Esophagus muscularis mucosa (tissue), 4 donors: Measurements from ENCODE around the gene CSKMT. TPM values are rescaled to one million over a fixed set of nuclear protein-coding genes. Genes with fewer than 3 reads are reported as not detected.

ENCODE experiments used
- DNase-seq: peaks from one replicate; pipeline ENCODE4 v3.0.0-alpha.2; 2017; ENCODE audit errors: extremely low spot score
- H3K27ac ChIP-seq, 4 donors: fragments of 200-600 bp; sonication (generic); replicated peaks in 1 of 4; 1 replicate in 3 of 4; 2 replicates in 1 of 4; pipeline ENCODE4 v1.5.1; 2016 to 2019; ENCODE audit warnings: mild to moderate bottlenecking in 1 of 4
- H3K27me3 ChIP-seq, 4 donors: fragments of 200-600 bp; sonication (generic); one replicate each; pipeline versions ENCODE4 v1.5.1 to v1.6.0; 2016 to 2019
- H3K36me3 ChIP-seq, 4 donors: fragments of 200-600 bp; sonication (generic); one replicate each; pipeline ENCODE4 v1.5.1; 2016 to 2019
- H3K4me1 ChIP-seq, 4 donors: fragments of 200-600 bp; sonication (generic); one replicate each; pipeline ENCODE4 v1.5.1; 2016 to 2019
- H3K4me3 ChIP-seq, 4 donors: fragments of 200-600 bp; sonication (generic); 1 replicate in 2 of 4; 2 replicates in 2 of 4; pipeline ENCODE4 v1.5.1; 2016 to 2019; ENCODE audit warnings: mild to moderate bottlenecking in 4 of 4, moderate library complexity in 1 of 4
- H3K9me3 ChIP-seq, 4 donors: fragments of 200-600 bp; sonication (generic); 1 replicate in 3 of 4; 2 replicates in 1 of 4; pipeline ENCODE4 v1.5.1; 2016 to 2019
- CTCF ChIP-seq, 3 experiments: fragments of 200-600 bp in 2 of 3; fragments of 450-650 bp in 1 of 3; sonication (generic) in 2 of 3; IDR thresholded peaks; one replicate each; pipeline ENCODE4 v1.5.1; 2017 to 2019; ENCODE audit warnings: antibody characterized with exemption in 3 of 3, mild to moderate bottlenecking in 2 of 3, moderate library complexity in 1 of 3
- EP300 ChIP-seq: sonication (generic); formaldehyde crosslinking; IDR thresholded peaks from one replicate; pipeline ENCODE4 v1.6.1; 2017; ENCODE audit warnings: antibody characterized with exemption
- POLR2A ChIP-seq: fragments of 450-650 bp; IDR thresholded peaks from one replicate; pipeline ENCODE4 v1.6.1; 2017; ENCODE audit warnings: antibody characterized with exemption, moderate library complexity, mild to moderate bottlenecking, low read depth
- POLR2AphosphoS5 ChIP-seq, 2 donors: sonication (generic); formaldehyde crosslinking; IDR thresholded peaks; one replicate each; pipeline ENCODE4 v1.6.1; 2017; ENCODE audit warnings: antibody characterized with exemption in 2 of 2
- WGBS: methylation state at CpG from one replicate; pipeline ENCODE4 v1.1.5; 2018; 5-methylcytosine and 5-hydroxymethylcytosine counted together
- intact Hi-C: fragments of 100-400 bp; cut with DNase I; formaldehyde crosslinking; loops from one replicate; pipeline ENCODE4 v1.15.1; 2023
- total RNA-seq, 4 donors: library from RNA; depleted of rRNA; stranded (reverse); fragments of >200 nt; gene quantifications; one replicate each; pipeline versions ENCODE4 v1.1.0 to v1.2.1, GENCODE V29; 2016

Gene CSKMT
- total RNA-seq, 4 donors from 2014 or later: 2.9 to 4.9 (median 3.1) TPM

- Histone ChIP-seq H3K4me3 (peak overlapping the region; percentile 57 to 70 (median 65)), H3K27ac (peak overlapping the region; percentile 91 to 95 (median 92)), H3K36me3 (peaks cover 19 to 40% (median 39%) of the 10 kb centered on the region in 4 donors), H3K4me1 (peaks cover 43 to 51% (median 44%) of the 10 kb centered on the region in 4 donors), H3K27me3 (no peaks in the 10 kb centered on the region), H3K9me3 (no peaks in the 10 kb centered on the region)
- DNase-seq: peak; percentile 99
- TF ChIP-seq POLR2A (no peak), EP300 (no peak), POLR2AphosphoS5 (IDR thresholded peaks at IDR 0.05) (peak; percentile 87 to 88), CTCF (IDR thresholded peaks at IDR 0.05) (peak in 2 of 3 experiments; percentile 14 to 40)
- 2% methylated on average over 46 of the region's 47 CpGs for WGBS
- intact Hi-C loops: no loop called here
Measured at GRCh38 chr11:62709247-62710000, 44.3 kb downstream of the CSKMT start.

DNA sequence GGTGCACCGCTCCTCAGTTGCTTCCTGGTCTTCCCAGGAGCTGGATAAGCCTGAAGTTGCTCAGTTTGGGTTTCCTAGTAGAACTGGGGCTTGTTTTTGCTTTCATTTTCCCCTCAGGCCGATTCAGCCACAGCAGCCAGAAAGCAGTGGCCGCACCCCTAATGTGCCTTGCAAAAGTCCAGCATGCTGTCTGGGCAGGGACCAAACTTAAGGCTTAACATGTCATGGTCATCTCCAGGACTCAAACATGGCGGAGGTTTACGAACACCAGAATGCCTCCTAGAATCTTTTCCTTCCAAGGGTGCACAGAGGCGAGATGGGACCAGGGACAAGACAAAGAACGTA lies 44.9 kb downstream of the CSKMT start:
- Histone ChIP-seq H3K27ac (peak overlapping the region; percentile 91 to 95 (median 92)), H3K9me3 (no peaks in the 10 kb centered on the region), H3K4me3 (peak overlapping the region; percentile 57 to 70 (median 65)), H3K27me3 (no peaks in the 10 kb centered on the region), H3K36me3 (peaks cover 24 to 45% (median 44%) of the 10 kb centered on the region in 4 donors), H3K4me1 (peaks cover 42 to 49% (median 45%) of the 10 kb centered on the region in 4 donors)
- WGBS: 58% methylated on average over 6 of the region's 7 CpGs
- intact Hi-C loops: no loop called here
- no peak for DNase-seq
- TF ChIP-seq EP300: no peak
- no peak for TF ChIP-seq POLR2A
- TF ChIP-seq CTCF (IDR thresholded peaks at IDR 0.05): no peak
- TF ChIP-seq POLR2AphosphoS5 (IDR thresholded peaks at IDR 0.05): no peak

DNA sequence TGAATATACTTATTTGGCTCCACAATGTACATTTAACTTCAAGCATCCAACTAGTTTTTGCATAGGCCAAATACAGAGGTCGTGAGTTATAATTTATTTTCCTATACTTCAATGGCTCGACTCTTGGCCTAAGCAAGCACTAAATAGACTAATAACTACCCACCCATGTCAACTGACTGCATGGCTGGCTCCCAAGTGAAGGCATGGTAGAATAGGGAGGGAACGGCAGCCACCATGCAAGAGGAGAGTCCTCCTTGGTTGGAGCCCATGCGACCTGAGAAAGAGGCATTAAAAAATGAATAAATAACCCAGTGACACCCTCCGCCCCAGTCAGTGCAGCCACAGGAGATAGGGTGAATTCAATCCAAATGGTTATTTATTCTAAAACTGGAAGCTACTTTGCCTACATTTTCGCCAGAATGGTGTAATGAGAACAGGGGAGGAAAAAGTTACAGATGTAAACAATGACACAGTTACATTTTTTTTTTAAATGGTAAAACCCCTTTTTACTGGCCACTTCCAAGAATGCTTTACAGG lies 47.2 kb downstream of the CSKMT start:
- Histone ChIP-seq H3K27ac (no peak overlapping the region), H3K9me3 (no peaks in the 10 kb centered on the region), H3K27me3 (no peaks in the 10 kb centered on the region), H3K4me3 (no peak overlapping the region), H3K36me3 (peaks cover 46 to 69% (median 68%) of the 10 kb centered on the region in 4 donors), H3K4me1 (peaks cover 22 to 36% (median 28%) of the 10 kb centered on the region in 4 donors)
- TF ChIP-seq EP300 (no peak), CTCF (IDR thresholded peaks at IDR 0.05) (no peak), POLR2A (no peak), POLR2AphosphoS5 (IDR thresholded peaks at IDR 0.05) (no peak)
- no peak for DNase-seq
- 78% methylated on average over 6 of the region's 6 CpGs for WGBS
- intact Hi-C loops: no loop called here

DNA sequence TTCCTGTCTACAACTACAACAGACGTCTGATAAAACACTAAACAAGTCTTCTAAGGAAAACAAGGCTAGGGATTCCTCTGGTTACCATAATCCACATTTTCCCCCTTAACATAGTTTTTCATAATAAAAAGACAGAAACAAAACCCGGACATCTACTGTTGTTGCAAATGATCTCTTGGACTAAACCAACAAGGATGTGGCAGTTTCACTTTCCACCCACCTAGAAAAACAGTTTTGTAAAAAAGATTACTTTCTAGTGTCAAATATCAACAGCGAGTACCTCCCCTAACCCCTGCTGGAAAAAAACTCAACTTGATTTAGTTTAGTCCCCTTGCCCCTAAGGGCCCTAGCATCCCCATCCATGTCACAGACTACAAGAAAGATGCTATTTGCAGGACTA lies 47.7 kb downstream of the CSKMT start:
- TF ChIP-seq POLR2AphosphoS5 (IDR thresholded peaks at IDR 0.05) (no peak), CTCF (IDR thresholded peaks at IDR 0.05) (no peak), EP300 (no peak), POLR2A (no peak)
- Histone ChIP-seq H3K4me1 (peaks cover 19 to 35% (median 26%) of the 10 kb centered on the region in 4 donors), H3K4me3 (no peak overlapping the region), H3K9me3 (no peaks in the 10 kb centered on the region), H3K36me3 (peaks cover 52 to 74% (median 73%) of the 10 kb centered on the region in 4 donors), H3K27me3 (no peaks in the 10 kb centered on the region), H3K27ac (no peak overlapping the region)
- intact Hi-C loops: no loop called here
- no peak for DNase-seq
- 64% methylated on average over 3 of the region's 3 CpGs for WGBS
